Activated naive CD4-positive, alpha-beta T cell (primary cell): ENCODE measurements around the gene PABPC1L.

ENCODE experiments used
- DNase-seq, 4 experiments: peaks; one replicate each; lab custom pipeline; 2025; lab: John Stamatoyannopoulos, UW

Gene PABPC1L

DNA sequence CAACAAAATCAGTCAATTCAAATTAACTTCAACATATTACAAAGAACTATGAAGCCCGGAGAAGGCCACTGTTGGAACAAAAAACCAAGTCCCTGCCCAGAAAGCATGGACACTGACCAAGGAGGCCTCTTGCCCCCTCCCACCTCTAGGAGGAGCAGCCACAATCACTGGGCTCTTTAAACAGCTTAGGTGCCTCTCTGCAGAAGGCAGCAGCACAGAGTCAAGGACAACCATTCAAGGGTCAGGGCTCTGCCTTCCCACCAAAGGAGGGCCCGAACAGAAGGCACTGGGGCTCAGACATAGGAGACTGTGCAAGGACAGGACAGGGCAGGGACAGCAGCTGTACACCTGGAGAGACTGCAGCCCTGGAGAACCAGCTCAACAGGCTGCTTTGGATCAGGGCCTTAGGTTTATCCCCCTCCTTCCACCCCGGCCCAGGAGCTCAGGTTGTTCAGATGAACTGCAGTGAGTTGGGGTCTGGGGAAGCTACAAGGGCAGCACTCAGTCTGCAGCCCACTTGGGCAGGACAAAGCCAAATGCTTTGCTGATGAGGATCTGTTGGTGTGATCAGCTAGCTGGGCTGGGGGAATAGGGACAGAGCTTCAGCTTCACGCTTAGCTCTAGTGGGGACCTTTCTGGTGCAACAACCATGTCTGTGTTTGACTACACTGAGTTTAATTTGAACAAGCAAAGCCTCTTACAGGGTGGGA is 32.6 kb downstream of the PABPC1L start:
- no peak for DNase-seq

GRCh38 chr20:44943828-44944227 is 34.0 kb downstream of the PABPC1L start:
- no peak for DNase-seq

DNA sequence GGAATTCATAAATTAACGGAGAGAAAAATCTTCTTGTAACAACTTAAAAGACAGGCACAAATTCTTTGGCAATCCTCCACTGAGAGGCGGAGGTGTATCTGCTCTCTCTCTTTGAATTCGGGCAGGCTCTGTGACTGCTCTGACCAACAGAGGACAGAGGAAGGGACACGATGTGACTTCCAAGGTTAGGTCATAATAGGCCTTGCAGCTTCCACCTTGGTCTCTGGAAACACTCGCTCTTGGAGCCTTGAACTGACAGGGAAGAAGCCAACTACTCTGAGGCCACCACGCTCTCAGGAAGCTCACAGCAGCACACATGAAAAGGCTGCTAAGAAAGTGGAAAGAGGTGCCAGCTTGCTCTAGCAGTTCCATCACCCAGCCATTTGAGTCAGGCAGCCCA is 35.4 kb downstream of the PABPC1L start:
- no peak for DNase-seq

DNA sequence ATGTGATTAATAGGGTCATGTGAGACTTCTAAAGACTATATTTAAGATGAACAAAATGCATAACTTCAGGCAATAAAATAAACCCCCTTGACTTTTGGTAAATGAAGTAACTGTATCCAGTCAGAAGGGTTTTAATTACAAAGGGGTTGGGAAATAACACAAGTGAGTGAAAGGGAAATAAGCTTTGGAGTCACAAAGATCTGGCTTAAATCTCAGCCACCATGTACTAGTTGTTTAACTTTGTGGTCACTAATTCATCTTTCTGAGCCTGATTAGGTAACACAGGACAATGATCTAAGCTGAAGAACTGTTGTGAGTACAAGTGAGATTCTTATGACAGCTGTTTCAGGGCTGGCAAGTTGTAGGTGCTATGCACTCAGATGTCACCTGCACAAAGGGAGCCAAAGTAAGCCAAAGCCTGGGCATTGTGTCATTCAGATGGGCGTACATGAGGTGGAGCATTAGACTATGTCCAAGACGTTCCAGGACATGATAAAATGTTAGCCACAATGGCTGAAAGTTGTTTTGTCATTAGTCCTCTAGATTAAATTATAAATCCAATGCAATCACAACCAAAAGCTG is 36.5 kb downstream of the PABPC1L start:
- no peak for DNase-seq

DNA sequence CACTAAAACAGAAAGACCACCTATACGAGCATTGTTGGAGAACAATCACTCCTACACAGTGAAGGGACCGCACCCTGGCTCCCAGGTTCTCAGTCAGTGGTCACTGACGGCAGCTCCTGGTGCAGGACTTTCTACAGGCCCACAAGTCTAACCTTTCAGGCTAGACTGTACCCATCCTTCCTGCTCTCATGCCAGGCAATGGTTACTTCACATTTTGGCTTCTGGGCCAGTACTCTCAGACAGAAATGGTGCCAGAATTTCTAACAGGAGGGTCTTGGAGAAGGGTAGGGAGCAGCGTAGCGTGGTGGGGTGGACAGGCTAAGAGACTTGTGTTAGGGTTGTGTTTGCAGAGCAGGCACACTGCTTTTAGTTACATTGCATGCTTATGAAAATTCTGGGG is 38.2 kb downstream of the PABPC1L start:
- DNase-seq, result no peak

GRCh38 chr20:44948513-44948912 is 38.7 kb downstream of the PABPC1L start:
- no peak for DNase-seq

GRCh38 chr20:44950368-44950767 is 40.5 kb downstream of the PABPC1L start:
- DNase-seq, result no peak

DNA sequence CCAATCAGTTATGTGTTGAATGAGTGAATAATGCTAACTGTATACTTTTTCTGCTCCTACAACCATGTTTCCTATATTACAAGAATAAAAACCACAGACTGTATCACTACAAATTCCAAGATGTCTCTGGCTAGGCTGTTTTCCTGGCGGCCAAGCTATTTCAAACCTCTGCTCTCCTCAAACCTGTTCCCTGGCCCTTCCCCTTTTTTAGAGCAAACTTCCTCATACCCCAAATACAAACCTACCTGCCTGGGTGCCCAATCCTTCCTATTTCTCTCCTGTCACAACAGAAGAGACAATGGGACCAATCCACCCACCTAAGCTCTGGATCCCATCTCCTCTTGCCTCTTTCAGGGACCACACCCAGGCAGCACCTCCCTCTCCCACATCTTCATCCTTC is 42.9 kb downstream of the PABPC1L start:
- DNase-seq, result no peak

DNA sequence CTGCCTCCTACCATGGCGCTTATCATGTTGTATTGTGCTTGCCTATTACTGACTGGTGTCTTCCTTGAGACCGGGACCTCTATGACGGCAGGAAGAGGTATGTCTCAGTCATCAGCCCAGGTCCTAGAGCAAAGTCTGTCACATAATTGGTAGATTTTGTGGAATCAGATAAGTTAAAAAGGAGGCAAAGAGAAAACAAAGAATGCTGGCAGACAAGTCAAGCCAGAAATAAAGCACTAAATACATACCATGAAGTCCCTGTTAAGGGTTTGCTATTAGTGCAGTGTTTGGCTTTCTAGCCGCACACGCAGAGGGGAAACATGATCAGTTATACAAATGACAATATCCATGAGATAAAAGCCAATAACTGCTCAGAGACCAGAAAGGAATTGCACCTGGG is 44.4 kb downstream of the PABPC1L start:
- DNase-seq, result no peak

GRCh38 chr20:44955270-44955669 is 45.4 kb downstream of the PABPC1L start:
- DNase-seq, result no peak

DNA sequence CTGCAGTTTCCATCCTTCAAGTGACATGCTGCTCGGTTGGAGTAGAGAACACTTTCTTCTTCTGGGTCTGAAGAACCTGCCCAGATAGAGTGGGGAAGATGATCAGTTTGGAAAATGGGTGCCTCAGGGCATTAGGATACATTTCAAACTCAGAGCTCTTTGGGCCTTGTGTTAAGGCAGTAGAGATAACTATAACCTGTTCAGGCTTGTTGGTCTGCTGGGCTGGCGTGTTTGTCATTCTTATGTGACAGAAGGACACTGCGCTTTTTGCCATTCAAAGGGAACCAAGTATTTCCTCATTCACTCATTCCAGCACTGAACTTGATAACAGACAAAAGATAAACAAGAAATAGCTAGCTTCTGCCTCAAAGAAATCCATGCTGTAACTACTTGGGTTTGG is 46.5 kb downstream of the PABPC1L start:
- DNase-seq, result no peak

GRCh38 chr20:44958276-44958675 is 48.4 kb downstream of the PABPC1L start:
- no peak for DNase-seq

DNA sequence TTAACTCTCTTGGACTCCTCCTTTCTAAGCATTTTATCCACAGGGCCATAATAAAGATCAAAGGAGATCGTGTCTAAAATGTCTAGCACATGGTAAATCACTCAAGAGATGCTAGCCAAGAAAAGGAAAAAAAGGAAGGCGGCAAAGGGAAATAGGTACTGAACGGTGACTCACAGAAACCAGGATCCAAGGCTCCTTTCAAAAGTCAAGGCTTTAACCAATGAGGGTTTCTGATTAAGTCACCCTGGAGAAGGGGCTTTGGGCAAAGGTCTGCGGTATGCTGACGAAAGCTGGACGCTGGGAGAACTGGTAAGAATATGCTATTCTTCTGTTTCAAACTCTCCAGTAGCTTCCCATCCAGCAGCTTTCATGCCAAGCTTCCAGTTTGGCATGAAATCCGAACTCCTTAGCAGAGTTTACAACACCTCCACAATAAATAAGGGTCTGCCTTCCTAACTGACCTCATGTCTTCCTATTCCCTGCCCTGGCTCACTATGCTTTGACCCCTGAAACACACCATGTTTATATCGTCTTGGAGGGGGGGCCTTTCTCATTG is 49.3 kb downstream of the PABPC1L start:
- no peak for DNase-seq

- peak in 3 of 4 experiments; percentile 12 to 28 (median 20) for DNase-seq
Observed at GRCh38 chr20:44959638-44960102, 49.8 kb downstream of the PABPC1L start.

GRCh38 chr20:44960103-44960852 is 50.4 kb downstream of the PABPC1L start, which contains the start of gene TOMM34:
Gene TOMM34, minus strand, starts transcription at chr20:44960397. Its CDS starts 64 bp downstream, at chr20:44960333.
- peak; percentile 91 to 95 (median 92) for DNase-seq

DNA sequence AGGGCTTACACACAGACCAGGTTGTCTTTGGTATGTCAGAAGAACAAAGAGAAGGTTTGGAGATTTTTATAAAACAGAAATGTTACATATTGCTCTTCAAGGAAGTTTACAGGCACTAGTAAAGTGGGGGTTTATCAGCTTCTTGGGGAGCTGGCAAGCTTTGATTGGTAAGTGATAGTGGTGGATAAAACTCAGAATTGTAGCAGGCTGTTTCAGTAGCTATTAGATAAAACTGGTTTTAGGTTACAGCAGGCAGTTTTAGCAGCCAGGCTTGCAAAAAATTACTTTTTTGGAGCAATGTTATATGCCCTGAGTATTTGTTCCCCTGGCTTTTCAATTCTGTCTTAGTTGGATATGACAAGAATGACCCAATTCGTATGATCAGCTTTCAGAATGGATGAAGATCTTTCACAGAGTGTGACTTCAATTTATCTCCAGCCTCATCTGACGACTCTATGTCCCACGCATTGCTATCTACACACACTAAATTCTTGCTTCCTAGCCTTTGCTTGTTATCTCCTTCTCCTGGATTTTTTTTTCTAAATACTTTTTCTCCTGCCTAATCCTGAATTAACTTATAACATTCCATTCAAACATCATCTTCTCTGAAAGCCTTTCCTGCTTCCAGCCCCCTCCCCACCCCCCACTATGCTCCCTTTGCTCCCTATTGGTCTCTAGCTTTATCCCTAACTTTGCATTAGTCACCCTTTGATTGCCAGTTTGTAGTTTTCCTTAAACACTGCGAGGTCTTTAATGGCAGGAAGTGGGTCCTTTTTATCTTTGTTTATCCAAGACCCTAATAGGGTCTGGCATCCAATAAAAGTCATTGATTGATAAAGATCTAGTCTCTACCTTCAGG is 51.4 kb downstream of the PABPC1L start:
- DNase-seq, result no peak

GRCh38 chr20:44961870-44962267 is 52.0 kb downstream of the PABPC1L start:
- DNase-seq, result no peak

DNA sequence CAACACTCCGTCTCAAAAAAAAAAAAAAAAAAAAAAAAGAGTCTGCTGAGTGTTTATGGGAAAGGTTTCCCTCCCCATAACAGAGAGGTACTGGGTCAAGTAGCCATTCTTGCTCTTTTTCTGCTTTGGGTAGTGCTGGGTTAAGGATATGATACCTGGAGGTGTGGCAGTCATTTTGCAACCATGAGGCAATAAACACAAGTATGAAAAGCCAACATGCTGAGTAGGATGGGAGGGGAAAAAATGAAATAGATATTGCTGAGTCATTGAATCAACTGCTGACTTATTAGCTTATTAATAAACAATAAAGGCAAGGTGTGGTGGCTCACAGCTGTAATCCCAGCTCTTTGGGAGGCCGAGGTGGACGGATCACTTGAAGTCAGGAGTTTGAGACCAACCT is 52.6 kb downstream of the PABPC1L start:
- DNase-seq, result no peak

DNA sequence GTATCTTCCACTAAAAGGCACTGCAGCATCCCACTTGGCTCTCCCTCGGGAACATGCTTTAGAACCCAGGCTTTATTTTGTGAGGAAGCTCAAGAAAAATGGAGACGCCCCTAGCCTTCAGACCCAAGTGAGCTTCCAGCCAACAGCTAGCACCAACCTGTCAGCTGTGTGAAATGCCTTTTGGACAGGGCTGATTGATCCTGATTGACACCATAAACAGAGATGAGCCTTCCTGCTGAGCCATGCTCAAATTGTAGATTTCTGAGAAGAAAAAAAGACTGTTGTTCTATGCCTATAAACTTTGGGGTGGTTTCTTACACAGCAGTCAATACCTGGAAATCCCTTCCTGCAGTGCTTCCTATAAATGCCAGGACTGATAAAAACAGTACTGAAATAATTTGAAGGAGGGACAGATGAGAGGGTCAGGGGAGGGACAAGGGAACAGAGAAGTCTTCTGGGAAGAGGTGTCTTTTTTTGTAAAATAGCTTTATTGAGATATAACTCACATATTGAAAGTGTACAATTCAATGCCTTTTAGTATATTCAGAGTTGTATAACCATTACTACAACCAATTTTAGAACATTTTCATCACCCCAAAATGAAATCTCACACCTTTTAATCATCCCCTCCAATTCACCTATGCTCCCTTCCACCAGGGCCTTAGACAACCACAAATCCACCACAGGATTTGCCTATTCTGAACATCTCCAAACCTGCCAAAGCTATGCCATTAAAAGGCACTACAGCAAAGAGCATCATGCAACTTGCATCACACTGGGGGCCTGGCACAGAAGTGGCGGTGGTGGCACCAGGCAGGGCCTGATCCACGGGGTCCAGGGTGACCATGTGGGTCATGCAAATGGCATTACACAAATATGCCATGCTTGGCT is 53.7 kb downstream of the PABPC1L start:
- DNase-seq, result no peak

- no peak for DNase-seq
Observed at GRCh38 chr20:44965651-44966029, 55.8 kb downstream of the PABPC1L start.
